ENCODE measurements around the gene HS6ST1. TPM values are rescaled to one million over a fixed set of nuclear protein-coding genes. Genes with fewer than 3 reads are reported as not detected.

HS6ST1 gene
- total and polyA plus RNA-seq, 2 of the 4 experiments (the other 2 are of a cell fraction): 29.9 to 36.9 TPM

- H3K4me2 ChIP-seq (ENCODE audit: low read depth, low read length): no peak overlapping the region
- H4K5ac ChIP-seq (ENCODE audit: low read depth, low read length): no peak overlapping the region
- no peak overlapping the region for H2BK20ac ChIP-seq (ENCODE audit: low read depth, low read length)
- H3K27me3 ChIP-seq (ENCODE audit: control insufficient read depth, insufficient read depth, low read length): no peaks in the 10 kb centered on the region
- no peaks in the 10 kb centered on the region for H3K36me3 ChIP-seq (ENCODE audit: control insufficient read depth, insufficient read depth, low read length)
- WGBS, 2 experiments (ENCODE audit: extremely low coverage in 2 of 2, insufficient read length in 1 of 2): 97% methylated on average over 5 of the region's 11 CpGs; no CpG with 5 or more reads in 1 of the 2 experiments
- H3K4ac ChIP-seq (ENCODE audit: low read depth, low read length): no peak overlapping the region
- H4K8ac ChIP-seq (ENCODE audit: low read depth in 2 of 2, low read length in 2 of 2): no peak overlapping the region
- in situ Hi-C loops (cut with MboI; ENCODE audit: low sequenced_read_pairs) (loop anchor here (10.0 kb wide), 4 partner anchors 207 to 427 kb away; no protein-coding TSS in a partner anchor), intact Hi-C loops (cut with micrococcal nuclease) (no loop called here), dilution Hi-C loops (cut with HindIII; ENCODE audit: low sequenced_read_pairs, unreplicated experiment) (no loop called here)
- no peak overlapping the region for H2AK9ac ChIP-seq (replicated peaks; ENCODE audit: low read depth, low read length, poor library complexity)
- no peak overlapping the region for H3K14ac ChIP-seq (replicated peaks; ENCODE audit: low read depth, low read length)
- H3K4me1 ChIP-seq (ENCODE audit: control insufficient read depth, insufficient read depth, low read length): peaks cover 5% of the 10 kb centered on the region
- no peak overlapping the region for H2BK120ac ChIP-seq (ENCODE audit: low read depth, low read length)
- no peak overlapping the region for H2AFZ ChIP-seq (replicated peaks; ENCODE audit: low read length, poor library complexity)
- no peak overlapping the region for H3K23ac ChIP-seq (ENCODE audit: low read depth, low read length)
- ATAC-seq (ENCODE audit: low read depth) (no peak), DNase-seq (no peak)
- no peak for TF ChIP-seq BHLHE40 (IDR thresholded peaks at IDR 0.05; ENCODE audit: low read depth, low read length)
- no peak for TF ChIP-seq ELK1 (IDR thresholded peaks at IDR 0.05; ENCODE audit: borderline replicate concordance, low read depth, low read length)
- no peak for TF ChIP-seq SMC3 (IDR thresholded peaks at IDR 0.05; ENCODE audit: low read depth, low read length)
- TF ChIP-seq POLR2A (IDR thresholded peaks at IDR 0.05; ENCODE audit: low read depth, low read length): no peak
- no peak for TF ChIP-seq MAZ (IDR thresholded peaks at IDR 0.05; ENCODE audit: borderline replicate concordance, low read depth, low read length)
- no peak for TF ChIP-seq CEBPB (IDR thresholded peaks at IDR 0.05; ENCODE audit: low read depth, low read length)
- no peak for TF ChIP-seq CHD1 (IDR thresholded peaks at IDR 0.05; ENCODE audit: low read depth, low read length)
- TF ChIP-seq CTCF (conservative IDR thresholded peaks at IDR 0.05; ENCODE audit: low read depth, low read length): no peak
- TF ChIP-seq MXI1 (IDR thresholded peaks at IDR 0.05; ENCODE audit: borderline replicate concordance, low read depth, low read length): no peak
- no peak for TF ChIP-seq FOS (IDR thresholded peaks at IDR 0.05; ENCODE audit: low read depth, low read length)
- TF ChIP-seq NFE2L2 (IDR thresholded peaks at IDR 0.05; ENCODE audit: low read depth, low read length): no peak
- no peak overlapping the region for H3K9ac ChIP-seq (ENCODE audit: low read depth, low read length)
- CTCF ChIA-PET: no interaction called here
- no TSS peak for BruUV-seq (replicated peaks)
- no peak overlapping the region for H2AK5ac ChIP-seq (ENCODE audit: low read depth, low read length)
- no peak overlapping the region for H3K27ac ChIP-seq (ENCODE audit: insufficient read depth, low read length)
- no peaks in the 10 kb centered on the region for H3K79me1 ChIP-seq (ENCODE audit: low read depth in 1 of 2, low read length in 2 of 2)
- no peak overlapping the region for H2BK15ac ChIP-seq (ENCODE audit: low read depth, low read length)
- no peak overlapping the region for H3K18ac ChIP-seq (ENCODE audit: low read depth, low read length)
- no peaks in the 10 kb centered on the region for H4K20me1 ChIP-seq (ENCODE audit: insufficient read depth, low read length)
- no peak overlapping the region for H3K4me3 ChIP-seq (ENCODE audit: insufficient read depth, low read depth, low read length)
- no peak overlapping the region for H3K56ac ChIP-seq (ENCODE audit: extremely low read depth, insufficient read depth, low read length)
- H4K91ac ChIP-seq (ENCODE audit: insufficient read depth, low read depth, low read length): no peak overlapping the region
- POLR2A ChIA-PET (ENCODE audit: unreplicated experiment): no interaction called here
- no peaks in the 10 kb centered on the region; the same call in 1 of the 2 replicates for H3K9me3 ChIP-seq (ENCODE audit: control insufficient read depth, insufficient read depth, low read length)
- no peak overlapping the region for H2BK5ac ChIP-seq (ENCODE audit: low read depth, low read length, poor library complexity, severe bottlenecking)
- peaks cover 4% of the 10 kb centered on the region; the same call in 1 of the 2 replicates for H3K9me1 ChIP-seq (ENCODE audit: insufficient read depth, low read length)
Observed at GRCh38 chr2:128327180-128327964, 8.7 kb upstream of the HS6ST1 start.

Data from IMR-90 (cell line).